ENCODE measurements around the gene RPL19. TPM values are rescaled to one million over a fixed set of nuclear protein-coding genes. Genes with fewer than 3 reads are reported as not detected.

RPL19 gene
- total and polyA plus RNA-seq, 4 donors, result 475 to 999 (median 749) TPM

GRCh38 chr17:39178536-39178935 is 21.5 kb upstream of the RPL19 start:
- Histone ChIP-seq H3K9ac (ENCODE audit: low read depth in 1 of 2, low read length in 2 of 2) (no peak overlapping the region), H3K4me1 (ENCODE audit: control insufficient read depth in 4 of 4, insufficient read depth in 4 of 4, low read length in 3 of 4) (peaks cover 0 to 5% (median 2%) of the 10 kb centered on the region in 4 donors), H3K27ac (ENCODE audit: low read depth in 1 of 2, low read length in 2 of 2) (no peak overlapping the region), H3K36me3 (ENCODE audit: control insufficient read depth in 4 of 4, insufficient read depth in 3 of 4, low read depth in 1 of 4, low read length in 3 of 4) (no peaks in the 10 kb centered on the region), H3K27me3 (ENCODE audit: control insufficient read depth in 4 of 4, insufficient read depth in 4 of 4, low read length in 3 of 4) (no peaks in the 10 kb centered on the region), H3K4me3 (ENCODE audit: low read depth in 1 of 3, low read length in 3 of 3) (no peak overlapping the region), H3K9me3 (ENCODE audit: control insufficient read depth in 4 of 4, low read length in 3 of 4) (no peaks in the 10 kb centered on the region)
- DNase-seq (ENCODE audit: low spot score), result no peak
- WGBS, result 82% methylated on average over 4 of the region's 4 CpGs
- no peak for TF ChIP-seq SP1 (IDR thresholded peaks at IDR 0.05)
- no peak for TF ChIP-seq HNF4A (conservative IDR thresholded peaks at IDR 0.05)
- TF ChIP-seq RXRA (IDR thresholded peaks at IDR 0.05), result no peak
- TF ChIP-seq HNF4G (IDR thresholded peaks at IDR 0.05), result no peak
- no peak for TF ChIP-seq FOXA2 (IDR thresholded peaks at IDR 0.05)
- no peak for TF ChIP-seq ZBTB33 (IDR thresholded peaks at IDR 0.05)
- no peak for TF ChIP-seq FOXA1 (IDR thresholded peaks at IDR 0.05)
- no peak for TF ChIP-seq TAF1 (conservative IDR thresholded peaks at IDR 0.05)
- TF ChIP-seq NR2F2 (IDR thresholded peaks at IDR 0.05), result no peak
- TF ChIP-seq MAX (IDR thresholded peaks at IDR 0.05), result no peak

GRCh38 chr17:39181303-39181702 is 18.8 kb upstream of the RPL19 start:
- Histone ChIP-seq H3K4me1 (ENCODE audit: control insufficient read depth in 4 of 4, insufficient read depth in 4 of 4, low read length in 3 of 4) (no peaks in the 10 kb centered on the region), H3K9ac (ENCODE audit: low read depth in 1 of 2, low read length in 2 of 2) (no peak overlapping the region), H3K27me3 (ENCODE audit: control insufficient read depth in 4 of 4, insufficient read depth in 4 of 4, low read length in 3 of 4) (no peaks in the 10 kb centered on the region), H3K36me3 (ENCODE audit: control insufficient read depth in 4 of 4, insufficient read depth in 3 of 4, low read depth in 1 of 4, low read length in 3 of 4) (no peaks in the 10 kb centered on the region), H3K4me3 (ENCODE audit: low read depth in 1 of 3, low read length in 3 of 3) (no peak overlapping the region), H3K27ac (ENCODE audit: low read depth in 1 of 2, low read length in 2 of 2) (no peak overlapping the region), H3K9me3 (ENCODE audit: control insufficient read depth in 4 of 4, low read length in 3 of 4) (no peaks in the 10 kb centered on the region)
- no peak for DNase-seq (ENCODE audit: low spot score)
- no peak for TF ChIP-seq EGR1 (IDR thresholded peaks at IDR 0.05; ENCODE audit: low read depth in 2 of 2)
- TF ChIP-seq FOXA2 (IDR thresholded peaks at IDR 0.05), result no peak
- no peak for TF ChIP-seq HNF4G (IDR thresholded peaks at IDR 0.05)
- no peak for TF ChIP-seq YY1 (IDR thresholded peaks at IDR 0.05)
- TF ChIP-seq FOXA1 (IDR thresholded peaks at IDR 0.05), result no peak
- no peak for TF ChIP-seq CTCF (IDR thresholded peaks at IDR 0.05; ENCODE audit: low read depth, low read length, missing input control)
- TF ChIP-seq JUND (IDR thresholded peaks at IDR 0.05), result no peak
- TF ChIP-seq TAF1 (conservative IDR thresholded peaks at IDR 0.05), result no peak
- no peak for TF ChIP-seq MAX (IDR thresholded peaks at IDR 0.05)
- TF ChIP-seq ATF3 (IDR thresholded peaks at IDR 0.05), result no peak
- 83% methylated on average over 5 of the region's 5 CpGs for WGBS

GRCh38 chr17:39183045-39183444 is 17.0 kb upstream of the RPL19 start:
- no peak overlapping the region for H3K4me3 ChIP-seq (ENCODE audit: low read depth in 1 of 3, low read length in 3 of 3)
- no peaks in the 10 kb centered on the region for H3K27me3 ChIP-seq (ENCODE audit: control insufficient read depth in 4 of 4, insufficient read depth in 4 of 4, low read length in 3 of 4)
- H3K27ac ChIP-seq (ENCODE audit: low read depth in 1 of 2, low read length in 2 of 2), result no peak overlapping the region
- no peaks in the 10 kb centered on the region for H3K4me1 ChIP-seq (ENCODE audit: control insufficient read depth in 4 of 4, insufficient read depth in 4 of 4, low read length in 3 of 4)
- H3K9ac ChIP-seq (ENCODE audit: low read depth in 1 of 2, low read length in 2 of 2), result no peak overlapping the region
- H3K36me3 ChIP-seq (ENCODE audit: control insufficient read depth in 4 of 4, insufficient read depth in 3 of 4, low read depth in 1 of 4, low read length in 3 of 4), result no peaks in the 10 kb centered on the region
- 95% methylated on average over 5 of the region's 5 CpGs for WGBS
- no peak for DNase-seq (ENCODE audit: low spot score)
- no peaks in the 10 kb centered on the region for H3K9me3 ChIP-seq (ENCODE audit: control insufficient read depth in 4 of 4, low read length in 3 of 4)
- TF ChIP-seq HNF4A (conservative IDR thresholded peaks at IDR 0.05) (no peak), NR2F2 (IDR thresholded peaks at IDR 0.05) (no peak), YY1 (IDR thresholded peaks at IDR 0.05) (no peak), FOXA2 (IDR thresholded peaks at IDR 0.05) (no peak), MAX (IDR thresholded peaks at IDR 0.05) (no peak), RAD21 (IDR thresholded peaks at IDR 0.05) (no peak), GABPA (IDR thresholded peaks at IDR 0.05 in 1 of 2, conservative IDR thresholded peaks at IDR 0.05 in 1 of 2) (no peak), REST (IDR thresholded peaks at IDR 0.05) (no peak), JUND (IDR thresholded peaks at IDR 0.05) (no peak), SP1 (IDR thresholded peaks at IDR 0.05) (no peak)

All from liver (tissue), 9 donors.